Stimulated activated CD8-positive, alpha-beta memory T cell treated with anti-CD3 and anti-CD28 coated beads, Interleukin-2, amount 100 ng/mL, for 48 hours (primary cell): ENCODE data around the gene SLC25A21.

Experiments
- DNase-seq, 2 donors: peaks; one replicate each; pipeline ENCODE4 v3.0.0-alpha.2; 2020; ENCODE audit warnings: low read depth in 2 of 2

SLC25A21 gene

GRCh38 chr14:36649872-36650650 lies 522.3 kb downstream of the SLC25A21 start:
- no peak for DNase-seq

GRCh38 chr14:36647824-36648753 lies 524.3 kb downstream of the SLC25A21 start:
- DNase-seq = no peak

GRCh38 chr14:36647417-36647823 lies 525.0 kb downstream of the SLC25A21 start:
- no peak for DNase-seq

- no peak for DNase-seq
These were observed 525.6 kb downstream of the SLC25A21 start for GRCh38 chr14:36646664-36647416.

- DNase-seq = no peak
These were observed 538.8 kb downstream of the SLC25A21 start for GRCh38 chr14:36633580-36633979.
